ENCODE results near the gene SPIRE2. TPM values are rescaled to one million over a fixed set of nuclear protein-coding genes. Genes with fewer than 3 reads are reported as not detected.

Gene SPIRE2
- total RNA-seq, 1 experiment from 2014 or later = 21.7 TPM

DNA sequence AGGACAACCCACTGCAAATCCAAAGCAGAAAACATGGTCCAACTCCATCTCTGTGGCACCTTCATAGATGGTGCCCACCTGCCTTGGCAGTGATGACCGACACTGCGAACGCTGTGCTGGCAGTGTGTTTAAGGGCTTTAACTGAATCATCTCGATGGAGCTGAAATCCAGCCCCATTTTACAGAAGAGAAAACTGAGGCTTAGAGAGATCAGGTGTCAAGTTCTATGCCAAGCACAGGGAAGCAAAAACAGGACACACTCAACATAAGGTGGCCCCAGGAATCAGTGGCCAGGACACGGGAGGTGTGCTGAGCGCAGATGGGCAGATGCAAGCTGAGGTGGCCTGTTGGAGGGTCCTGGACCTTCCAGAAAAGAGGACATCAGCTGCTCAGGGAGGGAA, 34.5 kb downstream of the SPIRE2 start:
- TF ChIP-seq SIN3A (IDR thresholded peaks at IDR 0.05; ENCODE audit: borderline replicate concordance, insufficient read depth, low read depth, low read length) (no peak), TCF7L2 (IDR thresholded peaks at IDR 0.05; ENCODE audit: low read depth, low read length) (no peak), POLR2AphosphoS5 (IDR thresholded peaks at IDR 0.05; ENCODE audit: low read depth, low read length) (no peak)
- TF ChIP-seq, protein P1, sequence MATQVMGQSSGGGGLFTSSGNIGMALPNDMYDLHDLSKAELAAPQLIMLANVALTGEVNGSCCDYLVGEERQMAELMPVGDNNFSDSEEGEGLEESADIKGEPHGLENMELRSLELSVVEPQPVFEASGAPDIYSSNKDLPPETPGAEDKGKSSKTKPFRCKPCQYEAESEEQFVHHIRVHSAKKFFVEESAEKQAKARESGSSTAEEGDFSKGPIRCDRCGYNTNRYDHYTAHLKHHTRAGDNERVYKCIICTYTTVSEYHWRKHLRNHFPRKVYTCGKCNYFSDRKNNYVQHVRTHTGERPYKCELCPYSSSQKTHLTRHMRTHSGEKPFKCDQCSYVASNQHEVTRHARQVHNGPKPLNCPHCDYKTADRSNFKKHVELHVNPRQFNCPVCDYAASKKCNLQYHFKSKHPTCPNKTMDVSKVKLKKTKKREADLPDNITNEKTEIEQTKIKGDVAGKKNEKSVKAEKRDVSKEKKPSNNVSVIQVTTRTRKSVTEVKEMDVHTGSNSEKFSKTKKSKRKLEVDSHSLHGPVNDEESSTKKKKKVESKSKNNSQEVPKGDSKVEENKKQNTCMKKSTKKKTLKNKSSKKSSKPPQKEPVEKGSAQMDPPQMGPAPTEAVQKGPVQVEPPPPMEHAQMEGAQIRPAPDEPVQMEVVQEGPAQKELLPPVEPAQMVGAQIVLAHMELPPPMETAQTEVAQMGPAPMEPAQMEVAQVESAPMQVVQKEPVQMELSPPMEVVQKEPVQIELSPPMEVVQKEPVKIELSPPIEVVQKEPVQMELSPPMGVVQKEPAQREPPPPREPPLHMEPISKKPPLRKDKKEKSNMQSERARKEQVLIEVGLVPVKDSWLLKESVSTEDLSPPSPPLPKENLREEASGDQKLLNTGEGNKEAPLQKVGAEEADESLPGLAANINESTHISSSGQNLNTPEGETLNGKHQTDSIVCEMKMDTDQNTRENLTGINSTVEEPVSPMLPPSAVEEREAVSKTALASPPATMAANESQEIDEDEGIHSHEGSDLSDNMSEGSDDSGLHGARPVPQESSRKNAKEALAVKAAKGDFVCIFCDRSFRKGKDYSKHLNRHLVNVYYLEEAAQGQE (IDR thresholded peaks at IDR 0.05; ENCODE audit: insufficient read depth in 1 of 2, low read depth in 2 of 2, low read length in 1 of 2) = no peak
- TF ChIP-seq, protein P2, sequence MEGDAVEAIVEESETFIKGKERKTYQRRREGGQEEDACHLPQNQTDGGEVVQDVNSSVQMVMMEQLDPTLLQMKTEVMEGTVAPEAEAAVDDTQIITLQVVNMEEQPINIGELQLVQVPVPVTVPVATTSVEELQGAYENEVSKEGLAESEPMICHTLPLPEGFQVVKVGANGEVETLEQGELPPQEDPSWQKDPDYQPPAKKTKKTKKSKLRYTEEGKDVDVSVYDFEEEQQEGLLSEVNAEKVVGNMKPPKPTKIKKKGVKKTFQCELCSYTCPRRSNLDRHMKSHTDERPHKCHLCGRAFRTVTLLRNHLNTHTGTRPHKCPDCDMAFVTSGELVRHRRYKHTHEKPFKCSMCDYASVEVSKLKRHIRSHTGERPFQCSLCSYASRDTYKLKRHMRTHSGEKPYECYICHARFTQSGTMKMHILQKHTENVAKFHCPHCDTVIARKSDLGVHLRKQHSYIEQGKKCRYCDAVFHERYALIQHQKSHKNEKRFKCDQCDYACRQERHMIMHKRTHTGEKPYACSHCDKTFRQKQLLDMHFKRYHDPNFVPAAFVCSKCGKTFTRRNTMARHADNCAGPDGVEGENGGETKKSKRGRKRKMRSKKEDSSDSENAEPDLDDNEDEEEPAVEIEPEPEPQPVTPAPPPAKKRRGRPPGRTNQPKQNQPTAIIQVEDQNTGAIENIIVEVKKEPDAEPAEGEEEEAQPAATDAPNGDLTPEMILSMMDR (IDR thresholded peaks at IDR 0.05) = no peak
- ChIA-PET CTCF (interaction anchor here (0.7 kb wide), 1 partner anchor 110 kb away, joined by 3 read pairs; no protein-coding TSS in a partner anchor), POLR2A (no interaction called here)
- Histone ChIP-seq H3K27ac (ENCODE audit: low read length) (no peak overlapping the region), H3K36me3 (ENCODE audit: control insufficient read depth, insufficient read depth, low read length) (no peaks in the 10 kb centered on the region; the same call in none of the 2 replicates), H3K4me1 (ENCODE audit: control insufficient read depth, insufficient read depth, low read length) (no peaks in the 10 kb centered on the region), H3K4me3 (ENCODE audit: low read depth in 2 of 2, low read length in 2 of 2) (no peak overlapping the region), H3K9me3 (ENCODE audit: control insufficient read depth, insufficient read depth, low read depth, low read length) (no peaks in the 10 kb centered on the region), H3K27me3 (ENCODE audit: control insufficient read depth, insufficient read depth, low read length) (no peaks in the 10 kb centered on the region)
- intact Hi-C loops (cut with micrococcal nuclease; ENCODE audit: unreplicated experiment) = loop anchor here (5.0 to 10.0 kb wide), 2 partner anchors 45 to 108 kb away; partner anchors contain the start of gene FANCA
- in situ Hi-C loops (cut with HindIII; ENCODE audit: low pct_unique_long_range_greater_than_20kb, low sequenced_read_pairs) = no loop called here
- no peak for DNase-seq (ENCODE audit: low read depth, low spot score)
- no TSS peak for BruUV-seq (replicated peaks)
- no peak for ATAC-seq

DNA sequence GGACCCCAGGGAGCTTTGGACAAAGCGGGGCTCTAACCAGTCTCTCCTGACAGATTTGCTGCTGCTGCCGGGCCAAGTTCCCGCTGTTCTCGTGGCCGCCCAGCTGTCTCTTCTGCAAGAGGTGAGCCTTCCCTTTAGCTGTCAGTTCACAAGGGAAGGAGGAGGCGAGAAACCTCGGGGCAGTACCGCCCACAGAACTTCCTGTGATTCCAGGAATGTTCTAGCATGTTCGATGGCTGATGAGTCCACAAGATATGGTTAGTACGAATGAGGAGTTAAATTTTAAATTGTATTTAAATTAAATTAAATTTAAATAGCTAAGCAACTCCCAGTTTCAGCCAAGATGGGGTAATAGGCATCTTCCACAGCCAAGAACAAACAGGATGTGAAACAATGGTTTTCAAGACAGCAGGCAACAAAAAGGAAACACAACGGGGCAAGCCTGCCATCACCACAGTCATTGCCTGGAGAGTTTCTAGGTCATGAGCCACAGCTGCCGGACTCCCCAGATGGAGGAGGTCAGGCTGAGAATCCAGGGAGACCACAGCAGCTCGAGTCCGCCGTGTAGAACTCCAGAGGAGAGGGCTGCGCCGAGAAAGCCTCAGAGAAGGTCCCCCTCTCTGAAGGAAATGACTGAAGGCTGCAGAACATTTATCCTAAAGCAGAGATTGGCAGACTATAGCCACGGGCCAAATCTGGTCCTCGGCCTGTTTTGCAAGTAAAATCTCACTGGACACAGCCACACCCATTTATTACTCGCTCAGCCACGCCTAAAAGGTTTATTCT, 35.7 kb downstream of the SPIRE2 start:
- H3K4me3 ChIP-seq (ENCODE audit: low read depth in 2 of 2, low read length in 2 of 2) = no peak overlapping the region
- H3K9me3 ChIP-seq (ENCODE audit: control insufficient read depth, insufficient read depth, low read depth, low read length) = no peaks in the 10 kb centered on the region
- ATAC-seq (no peak), DNase-seq (ENCODE audit: low read depth, low spot score) (no peak)
- intact Hi-C loops (cut with micrococcal nuclease; ENCODE audit: unreplicated experiment) = loop anchor here (5.0 to 10.0 kb wide), 2 partner anchors 47 to 109 kb away; partner anchors contain the start of gene FANCA
- no peaks in the 10 kb centered on the region; the same call in none of the 2 replicates for H3K36me3 ChIP-seq (ENCODE audit: control insufficient read depth, insufficient read depth, low read length)
- ChIA-PET CTCF (no interaction called here), POLR2A (no interaction called here)
- H3K27me3 ChIP-seq (ENCODE audit: control insufficient read depth, insufficient read depth, low read length) = no peaks in the 10 kb centered on the region
- no peak for TF ChIP-seq POLR2AphosphoS5 (IDR thresholded peaks at IDR 0.05; ENCODE audit: low read depth, low read length)
- TF ChIP-seq SIN3A (IDR thresholded peaks at IDR 0.05; ENCODE audit: borderline replicate concordance, insufficient read depth, low read depth, low read length) = no peak
- TF ChIP-seq, protein P1 (IDR thresholded peaks at IDR 0.05; ENCODE audit: insufficient read depth in 1 of 2, low read depth in 2 of 2, low read length in 1 of 2) = no peak
- TF ChIP-seq, protein P2 (IDR thresholded peaks at IDR 0.05) = no peak
- no peak for TF ChIP-seq TCF7L2 (IDR thresholded peaks at IDR 0.05; ENCODE audit: low read depth, low read length)
- in situ Hi-C loops (cut with HindIII; ENCODE audit: low pct_unique_long_range_greater_than_20kb, low sequenced_read_pairs) = no loop called here
- no peaks in the 10 kb centered on the region for H3K4me1 ChIP-seq (ENCODE audit: control insufficient read depth, insufficient read depth, low read length)
- BruUV-seq (replicated peaks) = no TSS peak
- H3K27ac ChIP-seq (ENCODE audit: low read length) = no peak overlapping the region

Measured in Panc1 (cell line).